OCI-LY7 (cell line): ENCODE data around the gene CPZ. TPM values are rescaled to one million over a fixed set of nuclear protein-coding genes. Genes with fewer than 3 reads are reported as not detected.

ENCODE experiments used
- BruUV-seq: library from RNA; stranded (reverse); fragments of 400-500 nt; replicated peaks from 2 replicates; lab custom pipeline; 2021; lab: Mats Ljungman, UMichigan
- CTCF ChIA-PET: fragments of 300-600 bp; sonication (Branson Sonifier 250); formaldehyde crosslinking; loops from one replicate; lab custom pipeline; 2022; ENCODE audit warnings: antibody characterized with exemption; ENCODE audit not compliant: unreplicated experiment; lab: Charles Lee
- POLR2A ChIA-PET: fragments of 300-600 bp; sonication (Branson Sonifier 250); formaldehyde crosslinking; loops from one replicate; lab custom pipeline; 2022; ENCODE audit warnings: antibody characterized with exemption; lab: Charles Lee
- DNase-seq: peaks from one replicate; pipeline ENCODE4 v3.0.0-alpha.2; 2015; ENCODE audit warnings: low spot score
- H2AFZ ChIP-seq: fragments of 200-600 bp; sonication (generic), shearing (Covaris generic); 2 replicates; pipeline ENCODE4 v1.6.1; 2014; ENCODE audit warnings: mild to moderate bottlenecking, antibody characterized with exemption, low read length, moderate library complexity
- H3K27ac ChIP-seq: fragments of 200-600 bp; sonication (generic); 2 replicates; pipeline ENCODE4 v1.5.1; 2014; ENCODE audit warnings: mixed run types, low read depth, mild to moderate bottlenecking, moderate library complexity, low read length, inconsistent platforms; ENCODE audit not compliant: poor library complexity, severe bottlenecking
- H3K36me3 ChIP-seq: fragments of 200-600 bp; sonication (generic); 2 replicates; pipeline ENCODE4 v1.6.1; 2014; ENCODE audit warnings: mild to moderate bottlenecking, antibody characterized with exemption, low read length, moderate library complexity, mixed read lengths; ENCODE audit not compliant: insufficient read depth
- H3K4me1 ChIP-seq: fragments of 200-600 bp; sonication (generic); 2 replicates; pipeline ENCODE4 v1.5.1; 2014; ENCODE audit warnings: mild to moderate bottlenecking, low read length; ENCODE audit not compliant: insufficient read depth, poor library complexity, severe bottlenecking
- H3K4me2 ChIP-seq: fragments of 200-600 bp; sonication (generic); 2 replicates; pipeline ENCODE4 v1.6.1; 2014; ENCODE audit warnings: mild to moderate bottlenecking, low read length
- H3K4me3 ChIP-seq: fragments of 200-600 bp; sonication (generic); 2 replicates; pipeline ENCODE4 v1.5.1; 2014; ENCODE audit warnings: mild to moderate bottlenecking, low read depth, low read length; ENCODE audit not compliant: poor library complexity, severe bottlenecking
- H3K79me2 ChIP-seq: fragments of 200-600 bp; sonication (generic); 2 replicates; pipeline ENCODE4 v1.6.1; 2016; ENCODE audit warnings: low read depth, mild to moderate bottlenecking, low read length, moderate library complexity, mixed read lengths; ENCODE audit not compliant: insufficient read depth
- H3K9me2 ChIP-seq: fragments of 200-600 bp; sonication (generic); 2 replicates; pipeline ENCODE4 v1.6.1; 2016; ENCODE audit warnings: mild to moderate bottlenecking, low read length, mixed read lengths; ENCODE audit not compliant: insufficient read depth
- H3K9me3 ChIP-seq: fragments of 200-600 bp; sonication (generic); 2 replicates; pipeline ENCODE4 v1.6.1; 2014; ENCODE audit warnings: mild to moderate bottlenecking, mixed run types, low read length, mixed read lengths
- H4K20me1 ChIP-seq: fragments of 200-600 bp; sonication (generic); 2 replicates; pipeline ENCODE4 v1.6.1; 2014; ENCODE audit warnings: mild to moderate bottlenecking, antibody characterized with exemption, low read length, moderate library complexity, mixed read lengths; ENCODE audit not compliant: insufficient read depth
- CTCF ChIP-seq: fragments of 200-600 bp; sonication (generic); conservative IDR thresholded peaks from 2 replicates; pipeline ENCODE4 v1.5.1; 2014; ENCODE audit warnings: mild to moderate bottlenecking, antibody characterized with exemption, low read length, moderate library complexity, mixed read lengths
- EZH2phosphoT487 ChIP-seq: fragments of 200-600 bp; sonication (generic); IDR thresholded peaks from 2 replicates; pipeline ENCODE4 v1.6.1; 2018; ENCODE audit warnings: low read depth, borderline replicate concordance, mild to moderate bottlenecking, mixed run types, antibody characterized with exemption, low read length, moderate library complexity, mixed read lengths
- intact Hi-C: fragments of 100-400 bp; cut with micrococcal nuclease; formaldehyde crosslinking; loops from one replicate; pipeline ENCODE4 v1.10.0; 2022; ENCODE audit not compliant: unreplicated experiment
- total RNA-seq, 2 experiments: library from RNA; depleted of rRNA in 1 of 2; stranded (reverse); fragments of >200 nt in 1 of 2; shearing (Covaris generic) in 1 of 2; gene quantifications; 2 replicates each; pipeline ENCODE4 v1.2.3, GENCODE V29; 2014 to 2022

Gene CPZ
- total RNA-seq, 2 experiments from 2014 or later: not detected

GRCh38 chr4:8646296-8647093, 53.9 kb downstream of the CPZ start:
- no peak overlapping the region for H3K4me2 ChIP-seq

GRCh38 chr4:8647094-8647570, 54.6 kb downstream of the CPZ start:
- BruUV-seq: no TSS peak
- intact Hi-C loops: no loop called here
- DNase-seq: no peak
- POLR2A ChIA-PET: no interaction called here
- Histone ChIP-seq H3K9me3 (no peaks in the 10 kb centered on the region), H4K20me1 (no peaks in the 10 kb centered on the region), H3K9me2 (no peaks in the 10 kb centered on the region), H3K79me2 (no peaks in the 10 kb centered on the region), H2AFZ (no peak overlapping the region), H3K4me2 (no peak overlapping the region), H3K36me3 (no peaks in the 10 kb centered on the region), H3K4me3 (no peak overlapping the region), H3K27ac (no peak overlapping the region), H3K4me1 (no peaks in the 10 kb centered on the region)
- CTCF ChIA-PET: no interaction called here
- TF ChIP-seq CTCF (no peak), EZH2phosphoT487 (no peak)

More at GRCh38 chr4:8646296-8647093, 53.9 kb downstream of the CPZ start:
- TF ChIP-seq EZH2phosphoT487: no peak
- no peak for TF ChIP-seq CTCF
- H3K4me3 ChIP-seq: no peak overlapping the region
- POLR2A ChIA-PET: no interaction called here
- H3K9me3 ChIP-seq: no peaks in the 10 kb centered on the region
- H3K79me2 ChIP-seq: no peaks in the 10 kb centered on the region
- intact Hi-C loops: no loop called here
- H3K27ac ChIP-seq: no peak overlapping the region
- no peak overlapping the region for H2AFZ ChIP-seq
- no TSS peak for BruUV-seq
- H3K36me3 ChIP-seq: no peaks in the 10 kb centered on the region
- no peaks in the 10 kb centered on the region for H3K4me1 ChIP-seq
- DNase-seq: no peak
- no peaks in the 10 kb centered on the region for H4K20me1 ChIP-seq
- CTCF ChIA-PET: no interaction called here
- no peaks in the 10 kb centered on the region for H3K9me2 ChIP-seq

- intact Hi-C loops: no loop called here
- Histone ChIP-seq H3K9me2 (no peaks in the 10 kb centered on the region), H3K9me3 (no peaks in the 10 kb centered on the region), H3K27ac (no peak overlapping the region), H4K20me1 (no peaks in the 10 kb centered on the region), H3K79me2 (no peaks in the 10 kb centered on the region), H3K36me3 (no peaks in the 10 kb centered on the region), H3K4me3 (no peak overlapping the region), H2AFZ (no peak overlapping the region), H3K4me1 (no peaks in the 10 kb centered on the region), H3K4me2 (no peak overlapping the region)
- no peak for TF ChIP-seq CTCF
- TF ChIP-seq EZH2phosphoT487: no peak
- BruUV-seq: no TSS peak
- CTCF ChIA-PET: no interaction called here
- POLR2A ChIA-PET: no interaction called here
- DNase-seq: no peak
Observed at GRCh38 chr4:8647626-8648025, 55.1 kb downstream of the CPZ start.
